Hepatocyte (in vitro differentiated cells): ENCODE data around the gene DIS3L2. TPM values are rescaled to one million over a fixed set of nuclear protein-coding genes. Genes with fewer than 3 reads are reported as not detected.

Experiments
- DNase-seq: peaks from one replicate; pipeline ENCODE4 v3.0.0-alpha.2; 2016; ENCODE audit warnings: low spot score
- H2AFZ ChIP-seq: fragments of 200-600 bp; sonication (generic); 2 replicates; pipeline ENCODE4 v1.6.0; 2016; ENCODE audit warnings: antibody characterized with exemption, mild to moderate bottlenecking
- H3K27ac ChIP-seq: fragments of 200-600 bp; sonication (generic); 2 replicates; pipeline ENCODE4 v1.5.1; 2016; ENCODE audit warnings: mild to moderate bottlenecking
- H3K27me3 ChIP-seq: fragments of 200-600 bp; sonication (generic); 2 replicates; pipeline ENCODE4 v1.6.1; 2016
- H3K36me3 ChIP-seq: fragments of 200-600 bp; sonication (generic); replicated peaks from 2 replicates; pipeline ENCODE4 v1.5.1; 2016; ENCODE audit warnings: low read depth; ENCODE audit not compliant: insufficient read depth
- H3K4me1 ChIP-seq: fragments of 200-600 bp; sonication (generic); 2 replicates; pipeline ENCODE4 v1.5.1; 2016; ENCODE audit warnings: mild to moderate bottlenecking, moderate library complexity; ENCODE audit not compliant: insufficient read depth
- H3K4me2 ChIP-seq: fragments of 200-600 bp; sonication (generic); 2 replicates; pipeline ENCODE4 v1.6.0; 2016
- H3K4me3 ChIP-seq: fragments of 200-600 bp; sonication (generic); 2 replicates; pipeline ENCODE4 v1.5.1; 2016; ENCODE audit warnings: mild to moderate bottlenecking
- H3K79me2 ChIP-seq: fragments of 200-600 bp; sonication (generic); 2 replicates; pipeline ENCODE4 v1.6.0; 2017; ENCODE audit warnings: mild to moderate bottlenecking
- H3K9me2 ChIP-seq: fragments of 200-600 bp; sonication (generic); replicated peaks from 2 replicates; pipeline ENCODE4 v1.6.0; 2017; ENCODE audit warnings: mild to moderate bottlenecking; ENCODE audit not compliant: insufficient read depth
- H3K9me3 ChIP-seq: fragments of 200-600 bp; sonication (generic); 2 replicates; pipeline ENCODE4 v1.5.1; 2016; ENCODE audit warnings: low read depth, mild to moderate bottlenecking
- H4K20me1 ChIP-seq: fragments of 200-600 bp; sonication (generic); 2 replicates; pipeline ENCODE4 v1.6.0; 2016; ENCODE audit warnings: mild to moderate bottlenecking; ENCODE audit not compliant: insufficient read depth, poor library complexity, severe bottlenecking
- EZH2 ChIP-seq: fragments of 200-600 bp; sonication (generic); IDR thresholded peaks from 2 replicates; pipeline ENCODE4 v1.6.1; 2016; ENCODE audit warnings: antibody characterized with exemption, mild to moderate bottlenecking, borderline replicate concordance
- EZH2phosphoT487 ChIP-seq: fragments of 200-600 bp; sonication (generic); IDR thresholded peaks from one replicate; pipeline ENCODE4 v1.6.1; 2018; ENCODE audit warnings: antibody characterized with exemption, mild to moderate bottlenecking, low read depth, moderate library complexity; ENCODE audit not compliant: unreplicated experiment, severe bottlenecking
- WGBS: methylation state at CpG from one replicate; pipeline ENCODE4 v1.1.6; 2016; ENCODE audit warnings: low lambda C conversion rate; ENCODE audit errors: missing lambda C conversion rate; 5-methylcytosine and 5-hydroxymethylcytosine counted together
- polyA plus RNA-seq: library from polyadenylated mRNA; unstranded; fragments of >200 nt; fragmentation: Nextera tagmentation; extraction: Ambion mirVana; gene quantifications from 2 replicates; pipeline ENCODE4 v1.2.1, GENCODE V29; 2016
- total RNA-seq: library from RNA; depleted of rRNA; stranded (reverse); fragments of >200 nt; gene quantifications from 2 replicates; pipeline ENCODE4 v1.2.3, GENCODE V29; 2014
- TF ChIP-seq, protein P1 (sequence below): fragments of 200-600 bp; sonication (generic); IDR thresholded peaks from 2 replicates; pipeline ENCODE4 v1.5.1; 2016; ENCODE audit warnings: antibody characterized with exemption, mild to moderate bottlenecking; ENCODE audit not compliant: poor library complexity

Gene DIS3L2
- total and polyA plus RNA-seq, 2 experiments from 2014 or later = 19.5 to 20.0 TPM

DNA sequence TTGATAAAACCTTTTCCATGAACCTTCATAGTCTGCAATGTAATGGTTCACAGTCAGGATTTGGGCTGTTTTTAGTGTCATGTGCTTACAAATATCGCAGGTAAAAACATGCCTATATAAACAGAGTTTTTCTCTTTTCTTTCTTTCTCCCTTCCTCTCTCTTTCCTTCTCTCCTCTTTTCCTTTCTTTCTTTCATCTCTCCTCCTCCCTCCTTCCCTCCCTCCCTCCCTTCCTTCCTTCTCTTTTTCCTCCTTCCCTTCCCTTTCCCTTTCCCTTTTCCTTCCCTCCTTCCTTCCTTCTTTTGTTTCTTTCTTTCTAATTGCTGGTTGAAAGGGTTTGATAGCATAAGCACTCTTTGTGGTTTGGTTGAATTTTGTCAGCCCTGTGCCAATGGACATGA, 25.7 kb upstream of the DIS3L2 start:
- Histone ChIP-seq H3K27me3 (peaks cover under 1% of the 10 kb centered on the region), H3K4me2 (no peak overlapping the region), H3K9me2 (no peaks in the 10 kb centered on the region), H3K36me3 (no peaks in the 10 kb centered on the region), H3K4me1 (no peaks in the 10 kb centered on the region), H4K20me1 (no peaks in the 10 kb centered on the region), H3K9me3 (no peaks in the 10 kb centered on the region), H3K4me3 (no peak overlapping the region), H2AFZ (no peak overlapping the region), H3K27ac (no peak overlapping the region), H3K79me2 (no peaks in the 10 kb centered on the region)
- TF ChIP-seq EZH2 = no peak
- no peak for TF ChIP-seq EZH2phosphoT487
- TF ChIP-seq, protein P1, sequence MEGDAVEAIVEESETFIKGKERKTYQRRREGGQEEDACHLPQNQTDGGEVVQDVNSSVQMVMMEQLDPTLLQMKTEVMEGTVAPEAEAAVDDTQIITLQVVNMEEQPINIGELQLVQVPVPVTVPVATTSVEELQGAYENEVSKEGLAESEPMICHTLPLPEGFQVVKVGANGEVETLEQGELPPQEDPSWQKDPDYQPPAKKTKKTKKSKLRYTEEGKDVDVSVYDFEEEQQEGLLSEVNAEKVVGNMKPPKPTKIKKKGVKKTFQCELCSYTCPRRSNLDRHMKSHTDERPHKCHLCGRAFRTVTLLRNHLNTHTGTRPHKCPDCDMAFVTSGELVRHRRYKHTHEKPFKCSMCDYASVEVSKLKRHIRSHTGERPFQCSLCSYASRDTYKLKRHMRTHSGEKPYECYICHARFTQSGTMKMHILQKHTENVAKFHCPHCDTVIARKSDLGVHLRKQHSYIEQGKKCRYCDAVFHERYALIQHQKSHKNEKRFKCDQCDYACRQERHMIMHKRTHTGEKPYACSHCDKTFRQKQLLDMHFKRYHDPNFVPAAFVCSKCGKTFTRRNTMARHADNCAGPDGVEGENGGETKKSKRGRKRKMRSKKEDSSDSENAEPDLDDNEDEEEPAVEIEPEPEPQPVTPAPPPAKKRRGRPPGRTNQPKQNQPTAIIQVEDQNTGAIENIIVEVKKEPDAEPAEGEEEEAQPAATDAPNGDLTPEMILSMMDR = no peak
- WGBS = 93% methylated on average over 1 of the region's 1 CpG
- DNase-seq = no peak

DNA sequence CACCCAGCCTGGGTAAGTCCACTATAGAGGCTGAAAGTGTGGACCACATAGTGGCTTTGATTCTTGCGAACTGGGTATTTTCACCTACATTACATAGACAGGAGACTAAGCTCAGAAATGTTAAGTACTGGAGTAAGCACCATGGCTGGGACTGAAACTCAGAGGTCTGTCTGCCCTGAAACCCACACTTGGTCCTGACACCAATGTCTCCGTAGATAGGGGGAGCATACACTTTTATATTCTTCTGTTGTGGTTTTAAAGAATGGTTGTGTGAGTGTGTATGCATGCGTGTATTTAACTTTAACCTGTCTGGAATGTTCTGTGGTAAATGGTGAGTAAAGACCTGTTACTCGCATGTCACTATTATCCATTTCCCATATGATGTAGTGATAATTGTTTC, 25.0 kb upstream of the DIS3L2 start:
- TF ChIP-seq, protein P1 = no peak
- no peak for TF ChIP-seq EZH2phosphoT487
- no peak for TF ChIP-seq EZH2
- 73% methylated on average over 4 of the region's 4 CpGs for WGBS
- Histone ChIP-seq H3K27ac (no peak overlapping the region), H3K4me2 (no peak overlapping the region), H3K36me3 (no peaks in the 10 kb centered on the region), H4K20me1 (no peaks in the 10 kb centered on the region), H3K9me2 (no peaks in the 10 kb centered on the region), H3K79me2 (no peaks in the 10 kb centered on the region), H2AFZ (no peak overlapping the region), H3K27me3 (no peaks in the 10 kb centered on the region), H3K4me1 (no peaks in the 10 kb centered on the region), H3K4me3 (no peak overlapping the region), H3K9me3 (no peaks in the 10 kb centered on the region)
- DNase-seq = no peak

DNA sequence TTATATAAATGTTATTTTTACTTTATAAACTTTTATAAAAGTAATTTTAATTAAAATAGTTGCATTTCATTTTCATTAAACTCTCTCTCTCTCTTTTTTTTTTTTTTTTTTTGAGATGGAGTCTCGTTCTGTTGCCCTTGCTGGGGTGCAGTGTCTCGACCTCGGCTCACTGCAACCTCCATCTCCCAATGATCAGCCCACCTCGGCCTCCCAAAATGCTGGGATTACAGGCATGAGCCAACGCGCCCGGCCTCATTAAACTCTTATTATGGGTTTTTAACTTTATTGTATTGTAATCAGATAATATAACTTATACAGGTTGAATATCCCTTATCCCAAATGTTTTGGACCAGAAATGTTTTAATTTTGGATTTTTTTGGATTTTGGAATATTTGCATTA, 24.5 kb upstream of the DIS3L2 start:
- H3K79me2 ChIP-seq = no peaks in the 10 kb centered on the region
- no peaks in the 10 kb centered on the region for H3K9me2 ChIP-seq
- H3K9me3 ChIP-seq = no peaks in the 10 kb centered on the region
- H3K4me2 ChIP-seq = no peak overlapping the region
- no peak overlapping the region for H3K27ac ChIP-seq
- H3K27me3 ChIP-seq = no peaks in the 10 kb centered on the region
- DNase-seq = no peak
- no peak overlapping the region for H3K4me3 ChIP-seq
- no peaks in the 10 kb centered on the region for H3K36me3 ChIP-seq
- no peak for TF ChIP-seq EZH2phosphoT487
- TF ChIP-seq EZH2 = no peak
- TF ChIP-seq, protein P1 = no peak
- H4K20me1 ChIP-seq = no peaks in the 10 kb centered on the region
- no peak overlapping the region for H2AFZ ChIP-seq
- H3K4me1 ChIP-seq = no peaks in the 10 kb centered on the region
- WGBS = 97% methylated on average over 7 of the region's 7 CpGs

DNA sequence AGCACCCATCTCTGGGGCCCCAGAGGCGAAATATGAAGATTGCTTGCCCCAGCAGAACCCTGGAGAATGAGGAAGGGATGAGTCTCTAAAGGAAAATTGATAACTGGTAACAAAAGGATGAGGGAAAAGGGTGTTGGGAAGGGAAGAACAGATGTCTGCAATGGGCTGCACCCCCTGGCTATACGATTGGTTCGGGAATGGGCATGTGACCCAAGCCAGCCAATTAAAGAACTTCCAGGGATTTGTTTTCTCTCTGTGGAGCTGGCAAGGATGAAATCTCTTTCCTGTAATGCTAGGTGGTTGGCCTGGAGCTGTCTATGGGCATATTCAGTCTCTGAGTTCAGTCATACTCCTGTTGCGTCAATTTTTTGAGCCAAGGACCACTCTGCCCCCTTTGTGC, 22.5 kb upstream of the DIS3L2 start:
- WGBS = 95% methylated on average over 4 of the region's 4 CpGs

More for the DNA sequence above, 22.5 kb upstream of the DIS3L2 start:
- no peaks in the 10 kb centered on the region for H3K9me3 ChIP-seq
- TF ChIP-seq EZH2 = no peak
- TF ChIP-seq, protein P1 = no peak
- TF ChIP-seq EZH2phosphoT487 = no peak
- H3K36me3 ChIP-seq = no peaks in the 10 kb centered on the region
- no peaks in the 10 kb centered on the region for H4K20me1 ChIP-seq
- no peak overlapping the region for H2AFZ ChIP-seq
- H3K79me2 ChIP-seq = no peaks in the 10 kb centered on the region
- H3K9me2 ChIP-seq = no peaks in the 10 kb centered on the region
- no peak overlapping the region for H3K4me2 ChIP-seq
- no peaks in the 10 kb centered on the region for H3K27me3 ChIP-seq
- no peak for DNase-seq
- no peak overlapping the region for H3K4me3 ChIP-seq
- H3K27ac ChIP-seq = no peak overlapping the region
- no peaks in the 10 kb centered on the region for H3K4me1 ChIP-seq
